Stimulated activated naive CD4-positive, alpha-beta T cell (primary cell): ENCODE measurements around the gene CNOT6L.
A peak's percentile ranks its signal among the peaks of the same experiment; 100 is the strongest.
"Not testable (repeated sequence)": the region's sequence is repeated elsewhere in the genome, so short reads cannot be mapped to it uniquely, and the experiment has no call there.

Source experiments
- DNase-seq, 6 experiments: peaks; one replicate each; lab custom pipeline; 2025; lab: John Stamatoyannopoulos, UW

The CNOT6L gene

GRCh38 chr4:77782102-77782835, 36.9 kb downstream of the CNOT6L start:
- DNase-seq = no peak

GRCh38 chr4:77780762-77781161, 38.4 kb downstream of the CNOT6L start:
- DNase-seq = not testable (repeated sequence)

GRCh38 chr4:77777135-77777807, 41.9 kb downstream of the CNOT6L start:
- DNase-seq = no peak

GRCh38 chr4:77776182-77777134, 42.7 kb downstream of the CNOT6L start:
- no peak for DNase-seq

- no peak for DNase-seq
Observed at GRCh38 chr4:77773101-77773500, 46.1 kb downstream of the CNOT6L start.

GRCh38 chr4:77771566-77771965, 47.6 kb downstream of the CNOT6L start:
- DNase-seq = no peak

- DNase-seq = no peak
Observed at GRCh38 chr4:77765720-77766119, 53.4 kb downstream of the CNOT6L start.

GRCh38 chr4:77762531-77762930, 56.6 kb downstream of the CNOT6L start:
- DNase-seq = no peak

GRCh38 chr4:77761595-77761994, 57.6 kb downstream of the CNOT6L start:
- DNase-seq = no peak

- no peak for DNase-seq
Observed at GRCh38 chr4:77758804-77759203, 60.4 kb downstream of the CNOT6L start.

- DNase-seq = no peak
Observed at GRCh38 chr4:77751764-77752163, 67.4 kb downstream of the CNOT6L start.

- no peak for DNase-seq
Observed at GRCh38 chr4:77745792-77746191, 73.4 kb downstream of the CNOT6L start.

GRCh38 chr4:77742054-77742453, 77.1 kb downstream of the CNOT6L start:
- DNase-seq = no peak

GRCh38 chr4:77740480-77740879, 78.7 kb downstream of the CNOT6L start:
- no peak for DNase-seq

- peak in 5 of 6 experiments; percentile 1 to 25 (median 4) for DNase-seq
Observed at GRCh38 chr4:77734928-77735327, 84.2 kb downstream of the CNOT6L start.

- DNase-seq = no peak
Observed at GRCh38 chr4:77731656-77732055, 87.5 kb downstream of the CNOT6L start.

- no peak for DNase-seq
Observed at GRCh38 chr4:77728420-77728819, 90.7 kb downstream of the CNOT6L start.

GRCh38 chr4:77721073-77721472, 98.1 kb downstream of the CNOT6L start:
- DNase-seq = no peak

- DNase-seq = not testable (repeated sequence)
Observed at GRCh38 chr4:77718500-77718899, 100.7 kb downstream of the CNOT6L start.

- DNase-seq = no peak
Observed at GRCh38 chr4:77715414-77716290, 103.5 kb downstream of the CNOT6L start.

GRCh38 chr4:77714514-77714913, 104.7 kb downstream of the CNOT6L start:
- no peak for DNase-seq
